PFSK-1 (cell line): ENCODE measurements around the gene APC2.

ENCODE experiments used
- FOXP2 ChIP-seq: optimal IDR thresholded peaks from 2 replicates; pipeline ENCODE3; 2011; ENCODE audit warnings: borderline replicate concordance, control low read depth, inconsistent platforms; ENCODE audit not compliant: insufficient read depth; ENCODE audit errors: extremely low read length, extremely low read depth
- POLR2AphosphoS5 ChIP-seq: IDR thresholded peaks from 2 replicates; pipeline ENCODE4 v1.6.1; 2012; ENCODE audit warnings: low read depth, mild to moderate bottlenecking, control low read depth, low read length, moderate library complexity
- REST ChIP-seq, 2 experiments: IDR thresholded peaks; 2 replicates each; pipeline versions ENCODE4 v1.6.1 to v1.8.0; 2011 to 2012; ENCODE audit warnings: low read depth in 2 of 2, low read length in 2 of 2, control low read depth in 1 of 2, inconsistent platforms in 1 of 2, mild to moderate bottlenecking in 1 of 2, moderate library complexity in 1 of 2; ENCODE audit not compliant: insufficient read depth in 1 of 2
- SIN3A ChIP-seq: IDR thresholded peaks from 2 replicates; pipeline ENCODE4 v1.6.1; 2012; ENCODE audit warnings: mild to moderate bottlenecking, low read length, moderate library complexity, borderline replicate concordance; ENCODE audit not compliant: insufficient read depth
- TAF1 ChIP-seq: IDR thresholded peaks from 2 replicates; pipeline ENCODE4 v1.6.1; 2012; ENCODE audit warnings: low read length, control low read depth, borderline replicate concordance; ENCODE audit not compliant: insufficient read depth

APC2 gene

GRCh38 chr19:1481224-1481892 is 31.4 kb downstream of the APC2 start:
- TF ChIP-seq POLR2AphosphoS5: no peak
- TF ChIP-seq TAF1: no peak

- TF ChIP-seq REST (IDR thresholded peaks at IDR 0.05; ENCODE audit: insufficient read depth in 1 of 2, low read depth in 2 of 2, low read length in 2 of 2): no peak
- TF ChIP-seq FOXP2: no peak
- no peak for TF ChIP-seq SIN3A
- no peak for TF ChIP-seq POLR2AphosphoS5
- TF ChIP-seq TAF1: no peak
Observed at GRCh38 chr19:1481893-1482360, 32.0 kb downstream of the APC2 start.

- TF ChIP-seq REST (IDR thresholded peaks at IDR 0.05; ENCODE audit: insufficient read depth in 1 of 2, low read depth in 2 of 2, low read length in 2 of 2) (no peak), FOXP2 (no peak), SIN3A (no peak), POLR2AphosphoS5 (no peak), TAF1 (no peak)
Observed at GRCh38 chr19:1482361-1483130, 32.6 kb downstream of the APC2 start.

- TF ChIP-seq FOXP2 (no peak), REST (IDR thresholded peaks at IDR 0.05; ENCODE audit: insufficient read depth in 1 of 2, low read depth in 2 of 2, low read length in 2 of 2) (no peak), TAF1 (no peak), SIN3A (no peak), POLR2AphosphoS5 (no peak)
Observed at GRCh38 chr19:1483131-1483978, 33.4 kb downstream of the APC2 start.

GRCh38 chr19:1483979-1484428 is 34.1 kb downstream of the APC2 start:
- TF ChIP-seq TAF1 (no peak), FOXP2 (no peak), SIN3A (no peak), POLR2AphosphoS5 (no peak), REST (IDR thresholded peaks at IDR 0.05; ENCODE audit: insufficient read depth in 1 of 2, low read depth in 2 of 2, low read length in 2 of 2) (no peak)
